HepG2 (cell line): Measurements from ENCODE around the gene C2orf92. TPM values are rescaled to one million over a fixed set of nuclear protein-coding genes. Genes with fewer than 3 reads are reported as not detected.

Experiments
- ARNT ChIP-seq: fragments of 450-650 bp; IDR thresholded peaks from 2 replicates; pipeline ENCODE4 v1.6.1; 2017
- BORCS8-MEF2B ChIP-seq: sonication (generic); formaldehyde crosslinking; IDR thresholded peaks from 2 replicates; pipeline ENCODE4 v1.8.0; 2022; ENCODE audit warnings: mild to moderate bottlenecking, missing genetic modification reagents
- CC2D1A ChIP-seq: sonication (generic); formaldehyde crosslinking; IDR thresholded peaks from 2 replicates; pipeline ENCODE4 v1.8.1; 2023; ENCODE audit warnings: mild to moderate bottlenecking, missing genetic modification reagents
- FLYWCH1 ChIP-seq: sonication (generic); formaldehyde crosslinking; IDR thresholded peaks from 2 replicates; pipeline ENCODE4 v1.8.1; 2023; ENCODE audit warnings: mild to moderate bottlenecking, missing genetic modification reagents
- GZF1 ChIP-seq: sonication (generic); formaldehyde crosslinking; IDR thresholded peaks from 2 replicates; pipeline ENCODE4 v1.5.1; 2020; ENCODE audit warnings: mild to moderate bottlenecking, missing genetic modification reagents
- HNRNPK ChIP-seq: fragments of 200-400 bp; formaldehyde crosslinking; IDR thresholded peaks from 2 replicates; pipeline ENCODE4 v1.6.1; 2018; ENCODE audit warnings: low read length, low read depth, moderate library complexity, mild to moderate bottlenecking; ENCODE audit not compliant: poor library complexity, severe bottlenecking
- IKZF1 ChIP-seq: fragments of 450-650 bp; IDR thresholded peaks from 2 replicates; pipeline ENCODE4 v1.7.1; 2016
- IRX3 ChIP-seq: sonication (generic); formaldehyde crosslinking; IDR thresholded peaks from 2 replicates; pipeline ENCODE4 v1.8.1; 2023; ENCODE audit warnings: mild to moderate bottlenecking, low read depth, missing genetic modification reagents, borderline replicate concordance
- MXD4 ChIP-seq: IDR thresholded peaks from 2 replicates; pipeline ENCODE4 v1.6.1; 2016; ENCODE audit warnings: mild to moderate bottlenecking, missing biosample characterization, missing genetic modification reagents
- NCOA5 ChIP-seq: sonication (generic); formaldehyde crosslinking; IDR thresholded peaks from 2 replicates; pipeline ENCODE4 v1.4.0; 2020; ENCODE audit warnings: missing genetic modification reagents
- ZNF136 ChIP-seq: sonication (generic); formaldehyde crosslinking; IDR thresholded peaks from 2 replicates; pipeline ENCODE4 v1.8.1; 2022; ENCODE audit warnings: low read depth, mild to moderate bottlenecking, moderate library complexity, missing genetic modification reagents
- ZNF20 ChIP-seq: sonication (generic); formaldehyde crosslinking; IDR thresholded peaks from 2 replicates; pipeline ENCODE4 v1.4.0; 2020; ENCODE audit warnings: mild to moderate bottlenecking, moderate library complexity, missing genetic modification reagents
- ZNF225 ChIP-seq: sonication (generic); formaldehyde crosslinking; IDR thresholded peaks from 2 replicates; pipeline ENCODE4 v1.4.0; 2020; ENCODE audit warnings: mild to moderate bottlenecking, missing genetic modification reagents
- ZNF260 ChIP-seq: sonication (generic); formaldehyde crosslinking; IDR thresholded peaks from 2 replicates; pipeline ENCODE4 v1.4.0; 2020; ENCODE audit warnings: missing genetic modification reagents, low read depth, mild to moderate bottlenecking, borderline replicate concordance
- ZNF350 ChIP-seq: sonication (generic); formaldehyde crosslinking; IDR thresholded peaks from 2 replicates; pipeline ENCODE4 v1.4.0; 2020; ENCODE audit warnings: mild to moderate bottlenecking, low read depth, missing genetic modification reagents, borderline replicate concordance
- ZNF460 ChIP-seq: sonication (generic); formaldehyde crosslinking; IDR thresholded peaks from 2 replicates; pipeline ENCODE4 v1.5.1; 2020; ENCODE audit warnings: missing genetic modification reagents, mild to moderate bottlenecking, borderline replicate concordance
- ZNF562 ChIP-seq: sonication (generic); formaldehyde crosslinking; IDR thresholded peaks from 2 replicates; pipeline ENCODE4 v1.8.0; 2022; ENCODE audit warnings: missing genetic modification reagents, borderline replicate concordance
- ZNF564 ChIP-seq: sonication (generic); formaldehyde crosslinking; IDR thresholded peaks from 2 replicates; pipeline ENCODE4 v1.8.1; 2023; ENCODE audit warnings: mild to moderate bottlenecking, missing genetic modification reagents
- ZNF605 ChIP-seq: sonication (generic); formaldehyde crosslinking; IDR thresholded peaks from 2 replicates; pipeline ENCODE4 v1.8.0; 2022; ENCODE audit warnings: mild to moderate bottlenecking, missing genetic modification reagents
- ZNF672 ChIP-seq: sonication (generic); formaldehyde crosslinking; IDR thresholded peaks from 2 replicates; pipeline ENCODE4 v1.8.1; 2022; ENCODE audit warnings: missing genetic modification reagents
- ZNF83 ChIP-seq: sonication (generic); formaldehyde crosslinking; IDR thresholded peaks from 2 replicates; pipeline ENCODE4 v1.4.0; 2020; ENCODE audit warnings: missing genetic modification reagents, mild to moderate bottlenecking, borderline replicate concordance
- polyA plus RNA-seq, 8 experiments: library from polyadenylated mRNA; depleted of rRNA in 3 of 8; stranded (reverse) in 7 of 8; unstranded in 1 of 8; fragments of >200 nt; fragmentation: Illumina TruSeq in 4 of 8; extraction: Trizol in 4 of 8; gene quantifications; 2 replicates each; pipeline versions ENCODE4 v1.2.1 to v1.2.3, GENCODE V29; 2011 to 2016; ENCODE audit warnings: low read depth in 4 of 8, missing spikeins in 1 of 8, mixed read lengths in 1 of 8; ENCODE audit not compliant: insufficient read depth in 1 of 8
- total RNA-seq, 5 experiments: library from RNA; depleted of rRNA; stranded (reverse); fragments of >200 nt; fragmentation: Illumina TruSeq; extraction: Trizol; gene quantifications; 2 replicates each; pipeline ENCODE4 v1.2.3, GENCODE V29; 2016; ENCODE audit warnings: low read depth in 1 of 5
- TF ChIP-seq, protein P1 (sequence below), 2 experiments: fragments of 450-650 bp in 1 of 2; sonication (generic) in 1 of 2; formaldehyde crosslinking; IDR thresholded peaks; 2 replicates each; pipeline versions ENCODE4 v1.5.0 to v1.8.0; 2020 to 2022; ENCODE audit warnings: mild to moderate bottlenecking in 1 of 2, missing genetic modification reagents in 1 of 2
- TF ChIP-seq, protein P2 (sequence below): sonication (generic); formaldehyde crosslinking; IDR thresholded peaks from 2 replicates; pipeline ENCODE4 v1.5.0; 2020; ENCODE audit warnings: missing genetic modification reagents
- TF ChIP-seq, protein P3 (sequence below): IDR thresholded peaks from 2 replicates; pipeline ENCODE4 v1.6.1; 2018; ENCODE audit warnings: missing genetic modification reagents, mild to moderate bottlenecking, missing compliant biosample characterization
- TF ChIP-seq, protein P4 (sequence below): sonication (generic); formaldehyde crosslinking; IDR thresholded peaks from 2 replicates; pipeline ENCODE4 v1.4.0; 2020; ENCODE audit warnings: missing genetic modification reagents, mild to moderate bottlenecking, borderline replicate concordance

C2orf92 gene
- total and polyA plus RNA-seq, 2 of the 13 experiments (the other 11 are each of a cell fraction or from before 2014, with no cell fraction given) = 4.9 to 5.0 TPM

DNA sequence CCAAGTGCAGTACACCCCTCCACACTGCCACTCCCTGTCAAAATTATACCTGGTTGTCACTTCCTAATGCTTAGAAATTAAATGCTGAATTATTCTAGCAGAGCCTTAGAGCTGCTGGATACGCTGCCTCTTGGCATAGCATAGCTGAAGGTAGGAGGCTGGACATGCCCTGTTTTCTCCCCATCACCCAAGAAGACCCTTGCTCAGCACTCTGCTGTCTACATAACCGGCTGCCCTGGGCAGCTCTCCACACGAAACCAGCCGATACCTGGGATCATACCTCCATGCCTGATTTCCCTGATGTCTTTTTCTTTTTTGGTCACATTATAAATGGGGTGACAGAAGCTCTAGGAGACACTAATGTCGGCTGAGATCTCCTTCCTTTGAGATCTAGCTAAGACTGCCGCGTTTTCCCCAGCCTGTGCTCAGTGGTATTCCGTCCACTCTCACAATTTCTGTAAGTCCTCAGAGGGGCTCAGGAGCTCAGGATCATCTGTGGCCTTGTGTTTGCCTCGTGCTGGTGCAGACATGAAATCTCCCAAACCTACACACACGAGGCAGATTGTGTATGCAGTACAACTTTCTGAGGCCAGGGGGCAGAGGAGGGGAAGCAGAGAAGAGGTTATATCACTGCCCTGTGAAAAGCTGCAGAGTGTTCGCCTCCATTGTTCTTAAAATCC lies 30.4 kb downstream of the C2orf92 start (continued):
- TF ChIP-seq, protein P1, sequence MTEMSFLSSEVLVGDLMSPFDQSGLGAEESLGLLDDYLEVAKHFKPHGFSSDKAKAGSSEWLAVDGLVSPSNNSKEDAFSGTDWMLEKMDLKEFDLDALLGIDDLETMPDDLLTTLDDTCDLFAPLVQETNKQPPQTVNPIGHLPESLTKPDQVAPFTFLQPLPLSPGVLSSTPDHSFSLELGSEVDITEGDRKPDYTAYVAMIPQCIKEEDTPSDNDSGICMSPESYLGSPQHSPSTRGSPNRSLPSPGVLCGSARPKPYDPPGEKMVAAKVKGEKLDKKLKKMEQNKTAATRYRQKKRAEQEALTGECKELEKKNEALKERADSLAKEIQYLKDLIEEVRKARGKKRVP (CRISPR knock-in tag; IDR thresholded peaks at IDR 0.05) = no peak
- TF ChIP-seq ZNF225 (CRISPR knock-in tag) (no peak), IRX3 (CRISPR knock-in tag) (no peak), GZF1 (no peak), ZNF605 (CRISPR knock-in tag) (peak; percentile 42; the same call in 1 of the 2 replicates), HNRNPK (no peak), MXD4 (CRISPR knock-in tag) (0 out of 2 replicates have a peak, but pooled peaks have one; percentile 25), ZNF460 (no peak), ZNF672 (CRISPR knock-in tag) (no peak), ZNF562 (CRISPR knock-in tag) (no peak), ZNF350 (CRISPR knock-in tag) (no peak), ARNT (no peak), BORCS8-MEF2B (CRISPR knock-in tag) (no peak), ZNF260 (CRISPR knock-in tag) (no peak), ZNF136 (no peak), ZNF564 (CRISPR knock-in tag) (no peak), CC2D1A (CRISPR knock-in tag) (no peak), ZNF83 (no peak), NCOA5 (CRISPR knock-in tag) (no peak), FLYWCH1 (no peak), IKZF1 (no peak), ZNF20 (CRISPR knock-in tag) (no peak)
- TF ChIP-seq, protein P2, sequence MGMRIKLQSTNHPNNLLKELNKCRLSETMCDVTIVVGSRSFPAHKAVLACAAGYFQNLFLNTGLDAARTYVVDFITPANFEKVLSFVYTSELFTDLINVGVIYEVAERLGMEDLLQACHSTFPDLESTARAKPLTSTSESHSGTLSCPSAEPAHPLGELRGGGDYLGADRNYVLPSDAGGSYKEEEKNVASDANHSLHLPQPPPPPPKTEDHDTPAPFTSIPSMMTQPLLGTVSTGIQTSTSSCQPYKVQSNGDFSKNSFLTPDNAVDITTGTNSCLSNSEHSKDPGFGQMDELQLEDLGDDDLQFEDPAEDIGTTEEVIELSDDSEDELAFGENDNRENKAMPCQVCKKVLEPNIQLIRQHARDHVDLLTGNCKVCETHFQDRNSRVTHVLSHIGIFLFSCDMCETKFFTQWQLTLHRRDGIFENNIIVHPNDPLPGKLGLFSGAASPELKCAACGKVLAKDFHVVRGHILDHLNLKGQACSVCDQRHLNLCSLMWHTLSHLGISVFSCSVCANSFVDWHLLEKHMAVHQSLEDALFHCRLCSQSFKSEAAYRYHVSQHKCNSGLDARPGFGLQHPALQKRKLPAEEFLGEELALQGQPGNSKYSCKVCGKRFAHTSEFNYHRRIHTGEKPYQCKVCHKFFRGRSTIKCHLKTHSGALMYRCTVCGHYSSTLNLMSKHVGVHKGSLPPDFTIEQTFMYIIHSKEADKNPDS = no peak
- TF ChIP-seq, protein P3, sequence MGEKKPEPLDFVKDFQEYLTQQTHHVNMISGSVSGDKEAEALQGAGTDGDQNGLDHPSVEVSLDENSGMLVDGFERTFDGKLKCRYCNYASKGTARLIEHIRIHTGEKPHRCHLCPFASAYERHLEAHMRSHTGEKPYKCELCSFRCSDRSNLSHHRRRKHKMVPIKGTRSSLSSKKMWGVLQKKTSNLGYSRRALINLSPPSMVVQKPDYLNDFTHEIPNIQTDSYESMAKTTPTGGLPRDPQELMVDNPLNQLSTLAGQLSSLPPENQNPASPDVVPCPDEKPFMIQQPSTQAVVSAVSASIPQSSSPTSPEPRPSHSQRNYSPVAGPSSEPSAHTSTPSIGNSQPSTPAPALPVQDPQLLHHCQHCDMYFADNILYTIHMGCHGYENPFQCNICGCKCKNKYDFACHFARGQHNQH (CRISPR knock-in tag) = no peak
- TF ChIP-seq, protein P4, sequence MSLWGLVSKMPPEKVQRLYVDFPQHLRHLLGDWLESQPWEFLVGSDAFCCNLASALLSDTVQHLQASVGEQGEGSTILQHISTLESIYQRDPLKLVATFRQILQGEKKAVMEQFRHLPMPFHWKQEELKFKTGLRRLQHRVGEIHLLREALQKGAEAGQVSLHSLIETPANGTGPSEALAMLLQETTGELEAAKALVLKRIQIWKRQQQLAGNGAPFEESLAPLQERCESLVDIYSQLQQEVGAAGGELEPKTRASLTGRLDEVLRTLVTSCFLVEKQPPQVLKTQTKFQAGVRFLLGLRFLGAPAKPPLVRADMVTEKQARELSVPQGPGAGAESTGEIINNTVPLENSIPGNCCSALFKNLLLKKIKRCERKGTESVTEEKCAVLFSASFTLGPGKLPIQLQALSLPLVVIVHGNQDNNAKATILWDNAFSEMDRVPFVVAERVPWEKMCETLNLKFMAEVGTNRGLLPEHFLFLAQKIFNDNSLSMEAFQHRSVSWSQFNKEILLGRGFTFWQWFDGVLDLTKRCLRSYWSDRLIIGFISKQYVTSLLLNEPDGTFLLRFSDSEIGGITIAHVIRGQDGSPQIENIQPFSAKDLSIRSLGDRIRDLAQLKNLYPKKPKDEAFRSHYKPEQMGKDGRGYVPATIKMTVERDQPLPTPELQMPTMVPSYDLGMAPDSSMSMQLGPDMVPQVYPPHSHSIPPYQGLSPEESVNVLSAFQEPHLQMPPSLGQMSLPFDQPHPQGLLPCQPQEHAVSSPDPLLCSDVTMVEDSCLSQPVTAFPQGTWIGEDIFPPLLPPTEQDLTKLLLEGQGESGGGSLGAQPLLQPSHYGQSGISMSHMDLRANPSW (CRISPR knock-in tag) = no peak
